GM21381 (cell line): ENCODE results near the gene BRD9.
"Not testable (repeated sequence)": the region's sequence is repeated elsewhere in the genome, so short reads cannot be mapped to it uniquely, and the experiment has no call there.

Experiments used
- ATAC-seq: cut with Tn5 transposase; IDR thresholded peaks from one replicate; pipeline ENCODE4 v1.9.1; 2021; ENCODE audit warnings: mild to moderate bottlenecking, moderate library complexity; ENCODE audit not compliant: unreplicated experiment

The BRD9 gene

DNA sequence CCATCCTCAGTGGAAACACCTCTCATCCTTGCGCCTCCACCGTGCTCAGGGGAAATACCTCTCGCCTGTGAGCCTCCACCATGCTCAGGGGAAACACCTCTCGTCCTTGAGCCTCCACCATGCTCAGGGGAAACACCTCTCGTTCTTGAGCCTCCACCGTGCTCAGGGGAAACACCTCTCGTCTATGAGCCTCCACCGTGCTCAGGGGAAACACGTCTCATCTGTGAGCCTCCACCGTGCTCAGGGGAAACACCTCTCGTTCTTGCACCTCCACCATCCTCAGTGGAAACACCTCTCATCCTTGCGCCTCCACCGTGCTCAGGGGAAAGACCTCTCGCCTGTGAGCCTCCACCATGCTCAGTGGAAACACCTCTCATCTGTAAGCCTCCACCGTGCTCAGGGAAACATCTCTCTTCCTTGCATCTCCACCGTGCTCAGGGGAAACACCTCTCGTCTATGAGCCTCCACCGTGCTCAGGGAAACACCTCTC lies 46.0 kb downstream of the BRD9 start:
- not testable (repeated sequence) for ATAC-seq

DNA sequence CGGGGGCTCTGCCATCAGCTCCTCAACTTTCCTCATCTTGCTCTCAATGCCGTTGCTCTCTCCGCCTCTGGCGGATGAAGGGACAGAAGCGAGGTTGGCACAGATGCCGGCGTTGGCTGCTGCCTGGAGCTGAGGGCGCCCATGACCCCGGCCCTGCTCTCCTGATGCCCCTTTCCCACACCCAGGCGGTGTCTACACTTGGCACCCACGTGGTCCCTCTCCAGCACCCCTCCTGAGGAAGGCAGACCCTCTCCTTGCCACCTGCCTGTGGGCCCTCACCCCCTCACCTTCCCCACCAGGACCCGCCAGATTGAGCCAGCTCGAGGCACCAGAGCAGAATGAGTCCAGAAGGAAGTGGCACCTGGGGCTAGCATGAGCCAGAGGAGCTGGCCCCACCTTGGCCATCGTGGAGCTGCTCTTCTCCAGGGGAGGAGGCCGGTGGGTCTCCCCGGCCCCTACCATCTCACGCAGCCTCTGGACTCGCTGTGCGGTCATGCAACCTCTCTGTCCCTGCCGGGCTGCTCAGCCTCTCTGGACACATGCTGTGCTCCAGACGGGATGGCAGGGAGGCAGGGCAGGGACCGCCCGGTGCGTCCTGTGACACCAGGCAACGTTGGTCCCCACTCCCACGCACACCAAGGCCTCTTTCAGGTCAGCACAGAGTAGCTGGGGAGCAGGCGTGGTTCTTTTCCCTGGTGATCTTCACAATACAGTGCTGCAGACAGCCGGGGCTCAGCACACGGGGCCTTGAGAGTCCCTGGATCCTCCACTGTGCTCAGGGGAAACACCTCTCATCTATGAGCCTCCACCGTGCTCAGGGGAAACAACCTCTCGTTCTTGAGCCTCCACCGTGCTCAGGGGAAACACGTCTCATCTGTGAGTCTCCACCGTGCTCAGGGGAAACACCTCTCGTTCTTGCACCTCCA lies 46.7 kb downstream of the BRD9 start:
- ATAC-seq: not testable (repeated sequence)

DNA sequence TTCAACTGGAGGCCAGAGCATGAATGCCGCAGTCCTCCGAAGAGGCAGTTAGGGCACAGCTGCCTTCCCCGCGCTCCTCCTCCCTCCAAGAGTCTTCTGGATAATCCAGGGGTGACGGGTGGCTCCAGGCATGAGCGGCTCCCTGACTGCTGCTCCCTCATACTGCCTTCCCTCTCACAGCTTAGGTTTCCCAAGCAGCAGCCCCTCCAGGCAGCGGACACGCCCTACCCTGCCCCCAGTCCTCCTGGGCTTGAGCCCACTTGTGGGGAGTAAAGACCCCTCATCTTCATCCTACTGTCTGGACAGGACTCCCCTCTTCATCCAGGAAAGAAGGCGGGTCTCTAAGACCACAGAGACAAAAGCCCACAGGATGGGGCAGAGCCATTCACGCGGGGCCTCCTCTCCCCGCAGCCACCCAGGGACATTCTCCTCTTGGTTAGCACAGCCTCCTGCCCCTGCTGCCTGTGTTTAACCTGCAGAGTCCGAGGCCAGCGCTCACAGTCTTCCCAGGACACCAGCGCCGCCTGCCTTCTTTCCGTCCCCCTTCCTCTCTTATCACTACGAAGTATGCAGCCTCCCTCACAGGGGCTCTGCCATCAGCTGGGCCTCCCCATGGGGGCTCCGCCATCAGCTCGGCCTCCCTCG lies 47.4 kb downstream of the BRD9 start:
- not testable (repeated sequence) for ATAC-seq

GRCh38 chr5:844426-844825 lies 48.2 kb downstream of the BRD9 start:
- not testable (repeated sequence) for ATAC-seq

- not testable (repeated sequence) for ATAC-seq
These were observed 48.7 kb downstream of the BRD9 start for GRCh38 chr5:843926-844325.

DNA sequence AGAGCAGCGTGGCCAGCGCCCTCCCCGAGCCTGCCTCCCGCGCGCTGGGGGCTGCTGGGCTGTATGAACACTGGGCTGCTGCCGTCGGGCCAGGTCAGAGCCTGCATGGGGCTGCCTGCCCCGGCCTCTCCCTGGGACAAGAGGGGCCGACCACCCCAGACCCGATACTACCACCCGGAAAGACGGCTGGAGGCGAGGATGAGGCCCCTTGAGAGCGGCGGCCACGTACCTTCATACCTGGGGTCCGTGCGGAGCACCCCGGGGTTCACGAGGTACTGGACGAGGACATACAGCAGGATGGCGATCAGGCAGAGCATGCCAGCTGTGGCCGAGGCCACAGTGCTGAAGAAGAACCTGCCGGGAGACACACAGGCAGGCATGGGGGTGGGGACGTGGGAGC lies 49.2 kb downstream of the BRD9 start:
- ATAC-seq: not testable (repeated sequence)

DNA sequence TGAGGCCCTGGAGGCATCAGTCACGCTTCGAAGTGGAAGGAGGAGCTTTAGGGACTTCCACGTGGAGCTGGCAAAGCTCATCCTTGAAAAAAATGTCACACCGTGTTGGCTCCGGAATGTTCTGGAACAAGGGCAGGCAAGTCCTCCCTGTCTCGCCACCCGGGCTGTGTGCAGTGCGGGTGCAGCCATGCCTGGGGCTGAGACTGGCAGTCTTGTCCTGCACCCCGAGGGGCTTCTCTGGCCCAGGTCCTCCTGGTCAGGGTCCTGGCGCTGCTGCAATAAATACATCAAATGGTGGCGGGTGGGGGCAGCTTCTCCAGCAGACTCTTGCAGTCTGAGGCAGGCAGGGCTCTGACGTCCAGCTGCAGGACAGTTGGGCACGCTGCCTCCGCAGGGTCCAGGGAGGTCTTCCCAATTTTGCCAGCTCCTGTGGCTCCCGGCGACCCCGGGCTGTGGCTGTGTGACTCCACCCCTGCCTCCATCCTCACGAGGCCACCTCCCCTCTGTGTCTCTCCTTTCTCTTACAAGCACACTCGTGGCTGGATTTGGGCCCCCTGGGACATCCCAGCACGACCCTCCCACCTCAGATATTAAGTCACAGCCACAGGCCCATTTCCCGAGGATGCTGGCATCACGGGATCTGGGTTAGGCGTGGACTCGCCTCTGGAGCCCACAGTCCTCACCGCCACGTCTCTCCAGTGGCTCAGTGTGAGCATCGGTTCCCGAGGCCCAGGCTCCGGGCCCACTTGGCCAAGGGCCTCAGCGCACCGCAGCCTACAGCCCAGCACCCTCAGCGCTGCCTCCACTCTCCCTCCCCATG lies 50.0 kb downstream of the BRD9 start:
- not testable (repeated sequence) for ATAC-seq

- ATAC-seq: not testable (repeated sequence)
These were observed 50.8 kb downstream of the BRD9 start for GRCh38 chr5:841531-842401.

DNA sequence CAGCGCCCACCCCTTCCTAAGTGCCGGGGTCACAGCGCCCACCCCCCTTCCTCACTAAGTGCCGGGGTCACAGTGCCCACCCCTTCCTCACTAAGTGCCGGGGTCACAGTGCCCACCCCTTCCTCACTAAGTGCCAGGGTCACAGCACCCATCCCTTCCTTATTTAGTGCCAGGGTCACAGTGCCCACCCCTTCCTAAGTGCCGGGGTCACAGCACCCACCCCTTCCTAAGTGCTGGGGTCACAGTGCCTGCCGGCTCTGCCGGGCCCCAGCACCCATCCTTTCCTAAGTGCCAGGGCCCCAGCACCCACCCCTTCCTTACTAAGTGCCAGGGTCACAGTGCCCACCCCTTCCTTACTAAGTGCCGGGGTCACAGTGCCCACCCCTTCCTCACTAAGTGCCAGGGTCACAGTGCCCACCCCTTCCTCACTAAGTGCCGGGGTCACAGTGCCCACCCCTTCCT lies 51.6 kb downstream of the BRD9 start:
- ATAC-seq: not testable (repeated sequence)

DNA sequence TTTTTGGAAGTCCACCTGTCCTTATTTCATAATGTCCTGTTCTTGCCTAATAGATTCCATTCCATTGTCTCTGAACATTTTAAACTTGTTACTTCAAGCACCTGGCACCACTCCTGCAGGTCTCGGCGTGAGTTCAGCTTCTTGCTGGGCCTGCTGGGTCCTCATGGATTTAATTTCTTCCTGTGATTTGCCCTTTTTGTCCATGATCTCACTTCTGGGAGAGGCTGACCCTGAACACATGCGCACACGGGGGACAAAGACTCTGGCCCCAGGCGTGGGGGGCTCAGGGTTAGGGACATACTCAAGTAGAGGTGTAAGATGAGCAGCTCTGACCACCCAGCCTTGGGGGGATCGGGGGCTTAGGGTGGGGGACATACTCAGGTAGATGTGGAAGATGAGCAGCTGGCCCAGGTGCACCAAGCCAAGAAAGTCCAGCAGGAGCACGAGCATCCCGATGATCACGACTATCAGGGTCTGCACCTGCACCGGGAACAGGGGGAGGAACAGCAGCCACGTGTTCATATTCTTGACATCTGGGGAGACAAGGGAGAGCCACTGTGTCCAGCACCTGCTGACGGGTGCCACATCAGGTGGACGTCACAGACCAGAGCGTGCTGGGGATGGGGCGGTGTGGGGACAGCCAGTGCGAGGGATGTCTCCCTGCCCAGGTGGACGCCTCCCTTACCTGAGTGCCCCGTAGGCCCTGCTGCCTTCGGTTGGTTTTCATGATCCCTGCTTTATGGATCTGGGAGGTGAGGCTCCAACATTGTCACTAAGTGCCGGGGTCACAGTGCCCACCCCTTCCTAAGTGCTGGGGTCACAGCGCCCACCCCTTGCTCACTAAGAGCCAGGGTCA lies 52.3 kb downstream of the BRD9 start:
- not testable (repeated sequence) for ATAC-seq

- not testable (repeated sequence) for ATAC-seq
These were observed 54.2 kb downstream of the BRD9 start for GRCh38 chr5:838431-838851.

DNA sequence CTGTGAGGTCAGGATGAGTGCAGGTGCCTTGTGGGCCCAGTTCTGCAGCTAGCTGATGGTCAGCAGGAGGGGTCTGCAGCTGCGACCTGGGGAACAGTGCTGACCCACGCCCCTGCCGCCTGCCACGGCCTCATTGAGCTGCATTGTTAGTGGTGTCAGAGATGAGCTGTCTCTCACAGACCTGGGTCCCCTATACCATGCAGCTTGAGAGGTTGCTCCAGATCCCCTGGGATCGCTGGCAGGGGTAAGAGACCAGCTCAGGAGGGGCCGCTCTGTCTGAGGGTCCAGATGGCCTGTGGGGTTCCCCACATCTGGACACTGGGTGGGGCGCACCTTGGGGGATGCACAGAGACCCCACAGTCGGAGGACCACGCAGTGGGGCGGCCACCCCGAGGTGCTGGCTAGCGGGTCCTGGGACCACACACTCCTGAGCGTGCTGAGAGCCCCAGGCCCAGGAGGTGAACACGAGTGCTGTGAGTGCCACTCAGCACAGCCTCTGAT lies 54.9 kb downstream of the BRD9 start:
- not testable (repeated sequence) for ATAC-seq

- ATAC-seq: not testable (repeated sequence)
These were observed 56.5 kb downstream of the BRD9 start for GRCh38 chr5:835933-836612.

DNA sequence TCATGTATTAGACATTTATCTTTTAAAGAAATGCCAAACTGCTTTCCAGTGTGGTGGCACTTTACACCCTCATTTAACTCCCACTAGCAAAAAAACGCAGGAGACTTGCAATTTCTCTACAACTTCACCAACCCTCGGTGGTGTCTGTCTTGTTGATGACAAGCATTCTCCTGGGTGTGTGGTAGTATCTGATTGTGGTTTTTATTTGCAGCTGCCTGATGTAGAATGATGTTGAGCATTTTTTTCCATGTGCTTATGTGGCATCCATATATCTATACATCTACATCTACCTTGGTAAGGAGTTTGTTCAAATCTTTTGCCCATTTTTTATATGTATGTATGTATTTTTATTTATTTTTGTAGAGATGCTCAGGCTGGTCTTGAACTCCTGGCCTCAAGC lies 58.6 kb downstream of the BRD9 start:
- not testable (repeated sequence) for ATAC-seq

DNA sequence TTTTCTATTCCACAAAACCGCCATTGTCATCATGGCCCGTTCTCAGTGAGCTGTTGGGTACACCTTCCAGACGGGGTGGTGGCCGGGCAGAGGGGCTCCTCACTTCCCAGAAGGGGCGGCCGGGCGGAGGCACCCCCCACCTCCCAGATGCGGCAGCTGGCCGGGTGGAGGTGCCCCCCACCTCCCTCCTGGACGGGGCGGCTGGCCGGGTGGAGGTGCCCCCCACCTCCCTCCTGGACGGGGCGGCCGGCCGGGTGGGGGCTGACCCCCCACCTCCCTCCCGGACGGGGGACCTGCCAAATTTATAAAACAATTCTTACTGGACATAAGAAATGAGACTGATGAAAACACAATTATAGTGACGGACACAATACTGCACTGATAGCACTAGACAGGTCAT lies 64.4 kb downstream of the BRD9 start:
- not testable (repeated sequence) for ATAC-seq

- not testable (repeated sequence) for ATAC-seq
These were observed 67.1 kb downstream of the BRD9 start for GRCh38 chr5:825544-825943.

GRCh38 chr5:821504-821903 lies 71.1 kb downstream of the BRD9 start:
- no peak for ATAC-seq

GRCh38 chr5:820245-820644 lies 72.4 kb downstream of the BRD9 start:
- ATAC-seq: no peak
